T-helper 2 cell treated with Interferon-gamma antibody and Interleukin-4, amounts not matched to agents 100 ng/mL and 5 ng/mL, for 36 hours (primary cell): ENCODE results near the gene CIDEB. TPM values are rescaled to one million over a fixed set of nuclear protein-coding genes. Genes with fewer than 3 reads are reported as not detected.
"Not testable (repeated sequence)": the region's sequence is repeated elsewhere in the genome, so short reads cannot be mapped to it uniquely, and the experiment has no call there.

ENCODE experiments used
- intact Hi-C: fragments of 100-400 bp; cut with micrococcal nuclease; formaldehyde crosslinking; loops from one replicate; pipeline ENCODE4 v1.15.1; 2023
- total RNA-seq: library from RNA; stranded (reverse); gene quantifications from 2 replicates; pipeline ENCODE4 v1.2.3, GENCODE V29; 2022

CIDEB gene
- total RNA-seq, result 28.6 and 29.5 TPM in 2 replicates

GRCh38 chr14:24307575-24308341, at the start of gene CIDEB:
Gene CIDEB, minus strand, starts transcription at chr14:24307977. Its CDS starts 119 bp downstream, at chr14:24307858.
- intact Hi-C loops, result loop anchor here (1.0 kb wide), 1 partner anchor 65 kb away; the partner anchor contains the start of gene TINF2

GRCh38 chr14:24356208-24356607, 48.4 kb upstream of the CIDEB start:
- intact Hi-C loops, result no loop called here

GRCh38 chr14:24355009-24355408, 47.2 kb upstream of the CIDEB start:
- intact Hi-C loops, result no loop called here

GRCh38 chr14:24354482-24354825, 46.7 kb upstream of the CIDEB start:
- intact Hi-C loops, result not testable (repeated sequence)

GRCh38 chr14:24353559-24354481, 46.0 kb upstream of the CIDEB start:
- intact Hi-C loops, result no loop called here

- intact Hi-C loops, result no loop called here
These were observed 43.7 kb upstream of the CIDEB start for GRCh38 chr14:24351517-24351916.

- intact Hi-C loops, result no loop called here
These were observed 42.0 kb upstream of the CIDEB start for GRCh38 chr14:24349742-24350141.

GRCh38 chr14:24348186-24348585, 40.4 kb upstream of the CIDEB start:
- intact Hi-C loops, result no loop called here

GRCh38 chr14:24347134-24347533, 39.4 kb upstream of the CIDEB start:
- intact Hi-C loops, result no loop called here

GRCh38 chr14:24343795-24344660, 36.3 kb upstream of the CIDEB start:
- intact Hi-C loops, result no loop called here

GRCh38 chr14:24342889-24343288, 35.1 kb upstream of the CIDEB start:
- intact Hi-C loops, result no loop called here

GRCh38 chr14:24340606-24341005, 32.8 kb upstream of the CIDEB start:
- intact Hi-C loops, result no loop called here

- intact Hi-C loops, result loop anchor here (10.0 kb wide), 1 partner anchor 325 kb away; no protein-coding TSS in a partner anchor
These were observed 31.7 kb upstream of the CIDEB start, which contains the start of gene RIPK3 for GRCh38 chr14:24339284-24340151. Gene RIPK3, minus strand, starts transcription at chr14:24339991. Its CDS starts 165 bp downstream, at chr14:24339826.

- intact Hi-C loops, result loop anchor here (10.0 kb wide), 1 partner anchor 324 kb away; no protein-coding TSS in a partner anchor
These were observed 31.1 kb upstream of the CIDEB start for GRCh38 chr14:24338843-24339242.

- intact Hi-C loops, result loop anchor here (10.0 kb wide), 1 partner anchor 323 kb away; no protein-coding TSS in a partner anchor
These were observed 30.0 kb upstream of the CIDEB start for GRCh38 chr14:24337824-24338175.

GRCh38 chr14:24337144-24337823, 29.5 kb upstream of the CIDEB start:
- intact Hi-C loops, result loop anchor here (10.0 kb wide), 1 partner anchor 322 kb away; no protein-coding TSS in a partner anchor

GRCh38 chr14:24335461-24336171, 27.8 kb upstream of the CIDEB start:
- intact Hi-C loops, result loop anchor here (10.0 kb wide), 1 partner anchor 321 kb away; no protein-coding TSS in a partner anchor
